HUES48 (cell line): ENCODE results near the gene CYBA.

ENCODE experiments used
- H3K27ac ChIP-seq: one replicate; pipeline ENCODE4 v1.7.0; 2013; ENCODE audit warnings: low read depth, low read length, inconsistent platforms
- H3K27me3 ChIP-seq: 2 replicates; pipeline ENCODE4 v1.6.1; 2013; ENCODE audit warnings: mild to moderate bottlenecking, low read length; ENCODE audit not compliant: control insufficient read depth, insufficient read depth
- H3K36me3 ChIP-seq: 2 replicates; pipeline ENCODE4 v1.6.1; 2013; ENCODE audit warnings: low read length; ENCODE audit not compliant: control insufficient read depth, insufficient read depth
- H3K4me1 ChIP-seq: 2 replicates; pipeline ENCODE4 v1.6.1; 2013; ENCODE audit warnings: mild to moderate bottlenecking, low read length; ENCODE audit not compliant: control insufficient read depth, insufficient read depth
- H3K4me3 ChIP-seq: 2 replicates; pipeline ENCODE4 v1.5.1; 2013; ENCODE audit warnings: mild to moderate bottlenecking, low read depth, low read length
- H3K9ac ChIP-seq: 2 replicates; pipeline ENCODE4 v1.6.1; 2013; ENCODE audit warnings: mild to moderate bottlenecking, low read depth, low read length, moderate library complexity
- H3K9me3 ChIP-seq: 2 replicates; pipeline ENCODE4 v1.6.1; 2013; ENCODE audit warnings: low read length; ENCODE audit not compliant: control insufficient read depth, insufficient read depth

The CYBA gene

DNA sequence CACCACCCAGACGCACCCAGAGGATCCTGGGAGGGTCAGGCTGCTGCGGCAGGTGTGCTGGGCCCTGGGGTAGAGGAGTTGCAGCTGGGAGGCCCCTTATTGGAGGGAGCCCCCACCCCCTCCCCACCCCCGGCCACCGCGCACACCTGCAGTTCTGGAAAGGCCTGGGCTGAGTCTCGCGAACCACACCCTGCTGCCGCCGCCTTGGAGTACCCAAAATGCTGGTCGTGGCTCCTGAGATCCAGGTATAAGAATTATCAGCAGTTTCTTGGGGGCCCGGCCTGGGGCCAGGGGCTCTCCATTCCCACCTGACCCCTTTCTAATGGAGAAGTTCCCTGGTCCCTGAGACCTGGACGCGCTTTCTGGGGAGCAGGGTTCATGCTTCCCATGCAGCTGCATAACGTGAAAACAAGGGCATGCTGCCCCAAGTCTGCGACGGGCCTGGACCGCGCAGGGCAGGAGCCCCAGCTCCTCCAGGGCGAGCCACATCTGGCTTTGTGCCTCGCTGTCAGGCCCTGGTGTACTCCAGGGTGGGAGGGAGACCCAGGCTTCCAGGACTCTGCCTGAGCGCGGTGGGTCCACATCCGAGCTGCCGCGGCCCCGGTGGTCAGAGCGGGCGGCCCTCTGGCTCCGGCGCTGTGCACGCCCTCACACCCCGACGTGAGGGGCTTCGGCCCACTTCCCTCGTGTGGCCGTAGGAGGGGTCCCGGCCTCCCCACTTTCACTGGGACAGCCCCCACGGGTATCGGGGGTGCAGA lies 42.7 kb upstream of the CYBA start:
- no peaks in the 10 kb centered on the region for H3K9me3 ChIP-seq
- H3K27me3 ChIP-seq = no peaks in the 10 kb centered on the region
- H3K36me3 ChIP-seq = peaks cover 19% of the 10 kb centered on the region
- H3K4me3 ChIP-seq = no peak overlapping the region
- H3K4me1 ChIP-seq = no peaks in the 10 kb centered on the region; the same call in 1 of the 2 replicates
- H3K9ac ChIP-seq = no peak overlapping the region
- no peak overlapping the region for H3K27ac ChIP-seq

DNA sequence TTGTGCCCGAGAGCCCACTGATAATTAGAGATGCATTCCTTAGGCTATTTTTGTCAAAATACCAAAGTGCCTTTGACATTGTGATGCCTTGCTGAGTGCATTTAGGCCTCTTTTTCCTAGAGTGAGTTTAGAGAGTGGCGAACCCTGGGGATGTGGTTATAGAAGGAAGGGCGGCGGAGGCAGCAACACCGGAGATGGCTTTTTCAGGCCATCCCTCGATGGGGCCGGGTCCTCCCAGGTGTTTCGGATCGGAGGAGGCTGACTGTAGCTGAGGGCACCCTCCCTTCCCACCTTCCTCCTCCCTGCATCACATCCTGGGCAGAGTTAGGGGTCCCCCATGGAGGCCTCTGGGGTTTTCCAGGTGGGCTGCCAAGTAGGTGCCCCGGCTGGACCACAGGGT lies 42.0 kb upstream of the CYBA start:
- Histone ChIP-seq H3K9ac (no peak overlapping the region), H3K4me3 (no peak overlapping the region), H3K27ac (no peak overlapping the region), H3K4me1 (peaks cover 6% of the 10 kb centered on the region), H3K27me3 (peaks cover 3% of the 10 kb centered on the region), H3K9me3 (no peaks in the 10 kb centered on the region), H3K36me3 (peaks cover 14% of the 10 kb centered on the region)

DNA sequence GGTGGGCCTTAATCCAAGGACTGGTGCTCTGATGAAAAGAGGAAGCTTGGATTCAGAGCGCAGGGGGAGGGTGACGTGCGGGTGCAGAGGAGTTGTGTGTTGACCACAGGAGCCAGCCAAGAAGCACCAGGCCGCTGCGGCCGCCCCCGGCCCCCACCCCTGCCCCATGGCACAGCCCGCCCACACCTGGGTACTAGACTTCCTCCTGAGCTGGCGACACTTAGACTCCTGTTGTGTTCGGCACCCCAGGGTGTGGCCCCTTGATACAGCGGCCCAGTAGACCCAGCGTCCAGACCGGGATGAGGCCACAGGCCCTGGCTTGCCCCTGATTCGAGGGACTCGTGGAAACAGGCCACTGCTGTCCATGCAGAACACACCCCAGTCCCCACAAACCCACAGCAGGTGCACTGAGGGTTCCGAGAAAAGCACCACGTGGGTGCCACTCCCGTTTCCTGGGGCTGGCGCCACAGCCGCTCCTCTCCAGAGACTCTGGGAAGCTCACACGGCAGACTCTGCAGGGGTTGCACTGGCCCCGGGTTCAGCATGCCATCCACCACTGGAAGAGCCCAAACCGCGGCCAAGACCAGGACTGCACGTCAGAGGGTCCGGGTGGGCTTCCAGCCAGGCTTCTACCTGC lies 41.2 kb upstream of the CYBA start:
- Histone ChIP-seq H3K27me3 (peaks cover 10% of the 10 kb centered on the region), H3K27ac (no peak overlapping the region), H3K4me3 (no peak overlapping the region), H3K4me1 (peaks cover 8% of the 10 kb centered on the region), H3K9me3 (no peaks in the 10 kb centered on the region), H3K9ac (no peak overlapping the region), H3K36me3 (peaks cover 6% of the 10 kb centered on the region; the same call in 1 of the 2 replicates)

DNA sequence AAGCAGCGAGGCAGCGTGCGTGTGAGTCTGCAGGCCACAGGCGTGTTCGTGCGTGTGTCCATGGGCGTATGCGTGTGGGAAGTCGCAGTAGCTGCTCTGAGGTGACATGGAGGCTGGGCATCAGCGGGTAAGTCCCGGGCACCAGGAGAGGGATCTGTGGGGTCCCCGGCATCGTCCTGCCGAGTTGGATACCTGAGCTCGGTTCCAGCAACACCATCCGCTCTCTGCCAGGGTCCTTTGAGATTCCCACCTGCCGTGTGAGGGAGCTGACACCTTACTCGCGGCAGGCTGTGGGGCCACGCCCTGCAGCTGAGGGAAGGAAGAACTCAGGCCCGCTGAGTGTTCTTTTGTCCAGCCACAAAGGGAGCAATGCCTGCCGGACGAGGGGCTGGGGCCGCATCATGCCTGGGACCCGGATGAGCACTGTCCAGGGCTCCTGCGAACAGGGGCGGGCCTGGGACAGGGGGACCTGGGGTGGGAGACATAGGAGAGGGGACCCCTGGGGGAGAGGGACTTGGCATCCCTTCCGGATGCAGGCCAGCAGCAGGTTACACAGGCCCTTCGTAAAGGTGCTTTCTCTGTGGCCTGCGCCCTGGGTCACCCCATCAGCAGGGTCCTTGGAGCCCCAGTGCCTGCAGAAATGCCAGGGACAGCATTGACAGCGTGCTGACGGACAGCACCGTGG lies 40.4 kb upstream of the CYBA start:
- no peak overlapping the region for H3K4me3 ChIP-seq
- H3K9me3 ChIP-seq = no peaks in the 10 kb centered on the region
- H3K27ac ChIP-seq = no peak overlapping the region
- peaks cover 15% of the 10 kb centered on the region for H3K27me3 ChIP-seq
- no peak overlapping the region for H3K9ac ChIP-seq
- H3K36me3 ChIP-seq = no peaks in the 10 kb centered on the region
- H3K4me1 ChIP-seq = peaks cover 13% of the 10 kb centered on the region

DNA sequence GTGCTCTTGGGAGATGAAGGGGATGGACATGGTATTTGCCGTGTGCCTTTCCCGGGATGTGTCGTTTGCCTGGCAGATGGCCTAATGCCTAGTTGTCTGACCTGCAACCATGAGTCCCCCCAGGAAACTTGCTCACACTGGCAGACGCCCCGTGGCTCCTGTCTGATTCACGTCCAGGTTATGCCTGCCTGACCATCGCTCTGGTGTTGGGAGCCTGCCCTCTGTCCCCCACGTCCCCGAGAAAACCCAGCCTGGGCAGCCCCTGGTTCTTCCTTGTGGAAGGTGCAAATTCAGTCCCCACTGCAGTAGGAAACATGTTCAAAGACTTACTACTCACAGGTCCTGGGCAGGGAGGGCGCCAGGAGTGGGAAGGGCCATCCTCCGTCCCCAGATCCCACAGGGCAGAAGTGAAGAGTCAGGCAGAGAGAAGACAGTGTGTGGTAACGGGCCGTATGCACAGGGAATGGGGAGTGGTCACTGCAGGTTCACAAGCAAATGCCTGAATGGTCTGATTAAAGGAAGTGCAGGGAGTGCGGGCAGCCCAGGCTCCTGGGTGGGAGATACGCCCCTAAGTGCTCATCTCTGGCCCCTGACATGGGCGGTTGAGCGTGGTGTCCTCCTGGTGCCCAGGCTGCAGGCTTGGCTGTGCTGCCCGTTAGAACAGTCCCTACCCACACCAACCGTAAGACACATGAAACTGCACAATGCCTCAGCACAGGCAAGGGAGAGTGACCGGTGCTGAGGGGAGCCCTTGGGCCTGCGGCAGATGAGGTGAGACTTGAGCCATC lies 39.7 kb upstream of the CYBA start:
- peaks cover 14% of the 10 kb centered on the region for H3K4me1 ChIP-seq
- H3K9ac ChIP-seq = no peak overlapping the region

DNA sequence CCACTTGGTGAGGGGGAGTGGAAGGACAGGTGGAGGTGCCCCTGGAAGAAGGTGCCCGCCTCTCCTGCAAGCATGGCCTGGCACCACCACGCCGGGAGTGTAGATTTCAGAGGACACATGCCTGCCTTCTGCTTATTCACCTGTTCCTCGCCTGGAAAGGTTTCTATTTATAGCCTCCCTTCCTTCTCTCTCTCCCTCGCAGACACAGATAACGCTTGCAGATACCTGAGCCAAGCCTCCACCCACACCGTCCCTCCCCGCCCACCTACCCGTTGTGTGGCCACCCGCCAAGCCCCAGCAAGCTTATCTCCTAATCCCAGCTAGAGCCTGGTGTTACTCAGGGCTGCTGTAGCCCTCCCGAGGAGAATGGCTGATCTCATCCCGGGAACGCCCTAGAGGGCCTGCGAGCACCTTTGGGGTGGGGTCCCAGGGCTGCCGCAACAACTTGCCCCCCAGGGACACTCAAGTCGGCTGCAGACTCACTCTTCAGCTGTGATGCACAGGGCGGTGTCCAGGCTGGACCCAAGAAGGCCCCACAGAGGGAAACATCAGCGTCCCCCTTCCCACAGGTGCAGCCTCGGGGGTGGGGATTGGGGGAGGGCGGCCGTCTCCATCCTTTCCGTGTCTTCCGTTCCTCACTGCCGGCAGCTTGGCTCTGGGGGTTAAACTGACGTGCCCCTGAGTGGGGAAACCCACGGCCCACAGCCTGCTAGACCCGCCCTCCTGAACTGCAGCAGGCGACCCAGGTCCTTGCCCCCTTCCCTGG lies 37.3 kb upstream of the CYBA start:
- Histone ChIP-seq H3K4me3 (no peak overlapping the region), H3K27me3 (peaks cover 25% of the 10 kb centered on the region), H3K36me3 (no peaks in the 10 kb centered on the region), H3K27ac (no peak overlapping the region), H3K9ac (no peak overlapping the region), H3K9me3 (no peaks in the 10 kb centered on the region), H3K4me1 (peaks cover 24% of the 10 kb centered on the region)

More for the DNA sequence above, 39.7 kb upstream of the CYBA start:
- H3K36me3 ChIP-seq = no peaks in the 10 kb centered on the region
- H3K27me3 ChIP-seq = peaks cover 17% of the 10 kb centered on the region
- H3K4me3 ChIP-seq = no peak overlapping the region
- no peaks in the 10 kb centered on the region for H3K9me3 ChIP-seq
- H3K27ac ChIP-seq = no peak overlapping the region

DNA sequence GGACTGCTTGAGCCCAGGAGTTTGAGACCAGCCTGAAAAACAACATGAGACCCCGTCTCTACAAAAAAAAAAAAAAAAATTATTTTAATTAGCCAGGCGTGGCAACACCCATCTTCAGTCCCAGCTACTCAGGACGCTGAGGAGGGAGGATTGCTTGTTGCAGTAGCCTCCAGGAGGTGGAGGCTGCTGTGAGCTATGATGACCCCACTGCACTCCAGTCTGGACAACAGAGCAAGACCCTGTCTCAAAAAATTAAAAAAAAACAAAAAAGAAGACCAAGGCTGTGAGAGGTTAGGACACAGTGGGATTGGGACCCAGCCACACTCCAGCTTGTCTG lies 36.8 kb upstream of the CYBA start:
- Histone ChIP-seq H3K27me3 (peaks cover 25% of the 10 kb centered on the region), H3K27ac (no peak overlapping the region), H3K4me1 (peaks cover 24% of the 10 kb centered on the region), H3K9me3 (no peaks in the 10 kb centered on the region), H3K36me3 (no peaks in the 10 kb centered on the region), H3K9ac (no peak overlapping the region), H3K4me3 (no peak overlapping the region)

DNA sequence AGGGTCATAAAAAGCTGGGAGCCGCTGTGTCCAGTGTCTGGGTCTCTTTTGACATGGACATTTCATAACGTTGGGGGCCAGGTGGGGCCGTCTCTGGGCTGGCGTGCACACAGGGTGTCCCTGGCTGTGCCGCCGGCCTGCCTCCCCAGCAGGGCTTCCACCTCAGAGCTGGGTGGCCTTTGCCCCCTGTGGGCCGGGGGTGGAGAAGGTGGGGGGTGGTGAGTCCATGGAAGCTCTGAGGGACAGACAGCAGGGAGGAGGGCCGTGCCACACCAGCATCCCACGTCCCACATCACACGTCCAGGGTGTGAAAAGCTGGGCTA lies 36.4 kb upstream of the CYBA start:
- H3K27me3 ChIP-seq = peaks cover 25% of the 10 kb centered on the region
- no peak overlapping the region for H3K9ac ChIP-seq
- H3K9me3 ChIP-seq = no peaks in the 10 kb centered on the region
- no peak overlapping the region for H3K27ac ChIP-seq
- peaks cover 24% of the 10 kb centered on the region for H3K4me1 ChIP-seq
- H3K36me3 ChIP-seq = no peaks in the 10 kb centered on the region
- H3K4me3 ChIP-seq = no peak overlapping the region

DNA sequence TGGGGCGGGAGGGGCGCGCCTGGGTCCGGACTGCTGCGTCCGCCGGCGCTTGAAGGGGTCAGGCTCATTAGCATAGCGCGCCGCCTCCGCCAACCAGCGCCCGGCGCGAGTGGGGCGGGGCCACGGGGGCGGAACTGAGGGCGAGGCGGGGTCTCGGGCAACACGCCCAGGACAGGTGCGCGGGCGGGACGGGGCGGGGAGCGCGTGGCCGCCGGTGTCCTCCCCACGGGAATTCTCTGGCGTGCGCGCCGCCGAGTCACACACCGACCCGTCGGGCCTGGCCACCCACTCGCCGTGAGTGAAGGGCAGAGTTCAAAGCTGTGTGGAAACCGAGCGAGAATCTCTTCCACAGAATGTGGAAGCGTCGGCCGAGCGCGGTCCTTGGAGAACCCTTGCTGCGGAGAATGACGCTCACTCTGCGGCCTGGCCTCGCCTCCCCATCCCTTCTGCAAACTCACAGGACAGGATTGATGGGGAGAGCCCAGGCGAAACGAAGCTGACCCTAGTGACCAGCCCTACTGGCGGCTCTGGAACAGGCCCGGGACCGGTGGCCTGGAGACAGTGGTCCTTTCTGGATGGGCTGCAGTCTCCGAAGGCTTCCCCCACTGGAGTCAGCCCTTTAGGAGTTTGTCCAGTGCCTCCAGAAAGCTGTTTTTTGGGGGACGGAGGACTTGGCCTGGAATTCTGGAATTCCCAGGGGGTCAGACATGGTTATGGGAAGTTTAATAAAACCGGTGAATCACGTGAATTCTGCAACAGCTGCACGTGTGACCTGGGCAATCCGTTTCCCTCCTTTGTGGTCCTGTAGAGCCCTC lies 35.8 kb upstream of the CYBA start, which contains the start of gene SNAI3:
Gene SNAI3, minus strand, starts transcription at position 69 of the 815 bp plus-strand sequence. CDS start 101 bp downstream, outside the sequence.
- H3K4me1 ChIP-seq = peaks cover 24% of the 10 kb centered on the region

More for the DNA sequence above, 35.8 kb upstream of the CYBA start, which contains the start of gene SNAI3:
- Histone ChIP-seq H3K27me3 (peaks cover 25% of the 10 kb centered on the region), H3K9ac (0 out of 2 replicates have a peak within 1 kb of the TSS, but pooled peaks have one; percentile 30), H3K36me3 (no peaks in the 10 kb centered on the region), H3K9me3 (no peaks in the 10 kb centered on the region), H3K4me3 (peak within 1 kb of the TSS; percentile 87), H3K27ac (no peak within 1 kb of the TSS)
